K562 treated with DMSO at 1 percent for 48 hours (cell line): ENCODE data around the gene SLC17A8. TPM values are rescaled to one million over a fixed set of nuclear protein-coding genes. Genes with fewer than 3 reads are reported as not detected.

Experiments
- total RNA-seq: library from RNA; unstranded; fragments of 300-600 nt; gene quantifications from 2 replicates; pipeline ENCODE4 v1.2.3, GENCODE V29; 2022; ENCODE audit warnings: low replicate concordance; ENCODE audit errors: extremely low read depth

Gene SLC17A8
- total RNA-seq: not detected in 2 replicates

DNA sequence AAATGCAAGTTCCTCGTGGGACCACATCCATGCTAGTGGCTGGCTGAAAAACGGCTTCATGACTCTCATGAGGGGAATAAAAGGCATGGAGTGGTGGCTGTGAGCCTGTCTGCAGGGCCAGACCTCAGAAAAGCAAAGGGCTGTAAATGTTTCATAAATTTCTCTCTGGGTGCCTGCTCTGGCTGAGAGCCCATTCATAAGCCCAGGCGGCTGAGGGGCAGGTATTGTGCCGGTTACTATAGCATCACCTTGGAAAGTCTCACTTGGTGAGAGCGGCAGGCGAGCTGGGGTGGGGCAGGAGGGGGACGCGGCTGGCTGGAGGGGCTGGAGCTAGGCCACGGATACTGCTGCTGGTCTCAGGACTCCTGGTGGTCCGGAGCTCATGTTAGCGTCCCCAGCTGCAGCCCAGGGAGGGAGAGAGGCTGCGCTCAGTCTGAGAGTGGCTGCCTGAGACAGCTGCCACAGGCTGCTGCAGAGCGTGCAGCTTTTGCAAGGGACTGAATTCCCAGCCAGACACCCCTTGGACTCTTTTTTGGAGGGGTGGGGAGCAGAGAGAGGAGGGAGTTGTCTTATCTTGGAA is at the start of gene SLC17A8:
SLC17A8 (plus strand) TSS at position 431 of the 580 bp plus-strand sequence. CDS start 318 bp downstream, outside the sequence.

Other genes with a start within 250 kb of the SLC17A8 start
- not detected in 2 replicates for gene BLTP3B, start 214.2 kb upstream of the SLC17A8 start, total RNA-seq
- not detected in 2 replicates for gene ACTR6, start 156.3 kb upstream of the SLC17A8 start, total RNA-seq
- gene DEPDC4, start 90.0 kb upstream of the SLC17A8 start, total RNA-seq: not detected in 2 replicates
- gene SCYL2, start 89.9 kb upstream of the SLC17A8 start, total RNA-seq: not detected in 2 replicates
- not detected in 2 replicates for gene NR1H4, start 116.8 kb downstream of the SLC17A8 start, total RNA-seq
- not detected in 2 replicates for gene GAS2L3, start 216.6 kb downstream of the SLC17A8 start, total RNA-seq